ENCODE data around the gene NDUFS4. TPM values are rescaled to one million over a fixed set of nuclear protein-coding genes. Genes with fewer than 3 reads are reported as not detected.
"Not testable (repeated sequence)": the region's sequence is repeated elsewhere in the genome, so short reads cannot be mapped to it uniquely, and the experiment has no call there.

NDUFS4 gene
- polyA plus RNA-seq, 1 donor, result 110 TPM

- Histone ChIP-seq H3K27ac (ENCODE audit: low read length) (no peak overlapping the region), H3K36me3 (ENCODE audit: control insufficient read depth, insufficient read depth, low read length) (no peaks in the 10 kb centered on the region), H3K27me3 (ENCODE audit: control insufficient read depth, insufficient read depth, low read length) (no peaks in the 10 kb centered on the region), H3K4me1 (ENCODE audit: control insufficient read depth, insufficient read depth, low read length) (no peaks in the 10 kb centered on the region), H3K4me3 (ENCODE audit: low read length) (no peak overlapping the region), H3K9me3 (ENCODE audit: control insufficient read depth, low read depth, low read length) (peaks cover 4% of the 10 kb centered on the region)
- WGBS (ENCODE audit: insufficient coverage, low lambda C conversion rate), result 100% methylated on average over 2 of the region's 4 CpGs
- no peak for DNase-seq
Observed at GRCh38 chr5:53597894-53598293, 37.5 kb downstream of the NDUFS4 start.

GRCh38 chr5:53601570-53601969 lies 41.1 kb downstream of the NDUFS4 start:
- no peaks in the 10 kb centered on the region for H3K4me1 ChIP-seq (ENCODE audit: control insufficient read depth, insufficient read depth, low read length)
- no peaks in the 10 kb centered on the region for H3K27me3 ChIP-seq (ENCODE audit: control insufficient read depth, insufficient read depth, low read length)
- peaks cover 4% of the 10 kb centered on the region for H3K9me3 ChIP-seq (ENCODE audit: control insufficient read depth, low read depth, low read length)
- WGBS (ENCODE audit: insufficient coverage, low lambda C conversion rate), result 91% methylated on average over 3 of the region's 5 CpGs
- H3K27ac ChIP-seq (ENCODE audit: low read length), result no peak overlapping the region
- peaks cover 12% of the 10 kb centered on the region for H3K36me3 ChIP-seq (ENCODE audit: control insufficient read depth, insufficient read depth, low read length)
- H3K4me3 ChIP-seq (ENCODE audit: low read length), result no peak overlapping the region
- no peak for DNase-seq

DNA sequence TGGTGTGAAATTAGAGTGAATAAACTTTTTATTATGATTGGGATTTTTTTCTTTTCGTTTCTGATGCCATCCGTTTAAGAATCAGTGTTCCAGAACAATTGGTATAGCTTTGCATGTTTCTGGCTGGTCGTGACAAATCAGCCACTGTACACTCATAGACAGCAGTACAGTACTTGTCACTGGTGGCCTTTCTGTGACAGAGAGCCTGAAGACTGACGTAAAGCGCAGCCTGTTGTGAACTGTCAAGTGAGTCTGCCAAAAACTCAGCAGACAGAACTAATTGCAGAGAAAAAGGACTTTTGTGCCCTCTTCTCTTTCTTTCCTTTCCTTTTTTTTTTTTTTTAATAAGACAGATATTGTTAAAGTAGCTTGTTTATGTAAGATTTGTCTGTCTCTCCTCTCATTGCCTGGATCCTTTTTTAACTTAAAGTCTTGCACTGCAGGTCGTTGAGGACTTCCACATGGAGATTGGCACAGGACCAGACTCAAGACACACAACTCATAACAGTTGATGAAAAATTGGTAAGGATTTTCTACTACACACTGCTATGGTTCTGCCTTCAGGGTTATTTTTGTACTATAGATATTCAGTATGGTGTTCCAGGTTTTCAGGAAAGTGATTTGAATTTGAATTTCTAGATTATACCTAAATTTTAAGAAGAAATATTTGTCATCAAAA lies 42.7 kb downstream of the NDUFS4 start:
- WGBS (ENCODE audit: insufficient coverage, low lambda C conversion rate), result no CpG with 5 or more reads among the region's 6 CpGs

GRCh38 chr5:53604309-53604708 lies 43.9 kb downstream of the NDUFS4 start:
- H3K27me3 ChIP-seq (ENCODE audit: control insufficient read depth, insufficient read depth, low read length), result no peaks in the 10 kb centered on the region
- H3K4me1 ChIP-seq (ENCODE audit: control insufficient read depth, insufficient read depth, low read length), result no peaks in the 10 kb centered on the region
- peaks cover 3% of the 10 kb centered on the region for H3K9me3 ChIP-seq (ENCODE audit: control insufficient read depth, low read depth, low read length)
- peaks cover 12% of the 10 kb centered on the region for H3K36me3 ChIP-seq (ENCODE audit: control insufficient read depth, insufficient read depth, low read length)
- no peak overlapping the region for H3K27ac ChIP-seq (ENCODE audit: low read length)
- H3K4me3 ChIP-seq (ENCODE audit: low read length), result no peak overlapping the region
- WGBS (ENCODE audit: insufficient coverage, low lambda C conversion rate), result 78% methylated on average over 1 of the region's 2 CpGs
- no peak for DNase-seq

More for the DNA sequence above, 42.7 kb downstream of the NDUFS4 start:
- H3K36me3 ChIP-seq (ENCODE audit: control insufficient read depth, insufficient read depth, low read length), result peaks cover 12% of the 10 kb centered on the region
- no peaks in the 10 kb centered on the region for H3K27me3 ChIP-seq (ENCODE audit: control insufficient read depth, insufficient read depth, low read length)
- H3K9me3 ChIP-seq (ENCODE audit: control insufficient read depth, low read depth, low read length), result peaks cover 4% of the 10 kb centered on the region
- no peak for DNase-seq
- no peak overlapping the region for H3K27ac ChIP-seq (ENCODE audit: low read length)
- H3K4me1 ChIP-seq (ENCODE audit: control insufficient read depth, insufficient read depth, low read length), result no peaks in the 10 kb centered on the region
- H3K4me3 ChIP-seq (ENCODE audit: low read length), result no peak overlapping the region

- Histone ChIP-seq H3K9me3 (ENCODE audit: control insufficient read depth, low read depth, low read length) (no peaks in the 10 kb centered on the region), H3K4me3 (ENCODE audit: low read length) (no peak overlapping the region), H3K4me1 (ENCODE audit: control insufficient read depth, insufficient read depth, low read length) (no peaks in the 10 kb centered on the region), H3K27ac (ENCODE audit: low read length) (no peak overlapping the region), H3K27me3 (ENCODE audit: control insufficient read depth, insufficient read depth, low read length) (no peaks in the 10 kb centered on the region), H3K36me3 (ENCODE audit: control insufficient read depth, insufficient read depth, low read length) (peaks cover 12% of the 10 kb centered on the region)
- no peak for DNase-seq
- no CpG with 5 or more reads among the region's 2 CpGs for WGBS (ENCODE audit: insufficient coverage, low lambda C conversion rate)
Observed at GRCh38 chr5:53607886-53608285, 47.4 kb downstream of the NDUFS4 start.

DNA sequence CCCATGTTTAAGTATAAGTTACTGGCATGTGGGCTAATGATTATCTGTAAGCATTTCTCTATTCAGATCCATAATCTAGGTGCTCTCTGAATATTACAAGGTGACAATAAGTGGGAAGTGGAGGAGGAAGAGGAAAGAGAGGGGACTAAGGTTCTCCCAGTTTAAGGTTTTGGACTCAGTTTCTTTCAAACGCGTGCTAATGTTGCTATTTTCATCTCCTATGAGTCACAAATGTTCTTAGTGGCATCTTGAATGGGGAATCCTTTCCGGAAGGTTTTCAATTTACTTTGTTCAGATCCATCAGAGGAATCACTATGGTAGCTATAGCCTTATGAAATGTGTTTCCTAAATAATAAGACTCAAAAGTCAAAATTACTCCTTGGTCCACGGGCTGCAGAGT lies 48.5 kb downstream of the NDUFS4 start:
- not testable (repeated sequence) for H3K4me3 ChIP-seq (ENCODE audit: low read length); H3K4me1 ChIP-seq (ENCODE audit: control insufficient read depth, insufficient read depth, low read length); H3K27ac ChIP-seq (ENCODE audit: low read length); H3K27me3 ChIP-seq (ENCODE audit: control insufficient read depth, insufficient read depth, low read length); H3K9me3 ChIP-seq (ENCODE audit: control insufficient read depth, low read depth, low read length); DNase-seq
- peaks cover 12% of the 10 kb centered on the region for H3K36me3 ChIP-seq (ENCODE audit: control insufficient read depth, insufficient read depth, low read length)
- WGBS (ENCODE audit: insufficient coverage, low lambda C conversion rate), result 100% methylated on average over 3 of the region's 4 CpGs

GRCh38 chr5:53613061-53613460 lies 52.6 kb downstream of the NDUFS4 start:
- no peak for DNase-seq
- Histone ChIP-seq H3K9me3 (ENCODE audit: control insufficient read depth, low read depth, low read length) (no peaks in the 10 kb centered on the region), H3K4me3 (ENCODE audit: low read length) (no peak overlapping the region), H3K27me3 (ENCODE audit: control insufficient read depth, insufficient read depth, low read length) (no peaks in the 10 kb centered on the region), H3K4me1 (ENCODE audit: control insufficient read depth, insufficient read depth, low read length) (no peaks in the 10 kb centered on the region), H3K36me3 (ENCODE audit: control insufficient read depth, insufficient read depth, low read length) (no peaks in the 10 kb centered on the region), H3K27ac (ENCODE audit: low read length) (no peak overlapping the region)
- WGBS (ENCODE audit: insufficient coverage, low lambda C conversion rate), result 89% methylated on average over 1 of the region's 3 CpGs

DNA sequence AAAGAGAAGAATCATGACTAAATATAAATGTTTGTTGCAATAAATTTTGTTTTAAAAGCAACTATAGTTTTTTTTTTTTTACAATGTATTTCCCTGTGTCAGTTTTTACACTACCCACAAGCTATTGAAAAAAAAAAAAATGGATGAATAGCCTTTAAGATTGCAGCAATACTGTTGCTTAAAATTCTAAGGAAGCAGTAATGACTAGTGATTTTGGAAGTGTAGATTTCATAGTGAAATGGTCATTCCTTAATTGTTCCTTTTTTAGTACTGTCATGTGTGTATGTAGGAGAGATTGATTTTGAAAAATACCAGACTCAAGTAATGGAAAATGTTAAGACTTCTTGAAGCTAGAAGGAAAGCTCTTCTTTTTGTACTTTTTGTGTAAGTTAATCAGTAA lies 53.1 kb downstream of the NDUFS4 start:
- Histone ChIP-seq H3K27ac (ENCODE audit: low read length) (no peak overlapping the region), H3K27me3 (ENCODE audit: control insufficient read depth, insufficient read depth, low read length) (no peaks in the 10 kb centered on the region), H3K36me3 (ENCODE audit: control insufficient read depth, insufficient read depth, low read length) (no peaks in the 10 kb centered on the region), H3K4me1 (ENCODE audit: control insufficient read depth, insufficient read depth, low read length) (no peaks in the 10 kb centered on the region), H3K9me3 (ENCODE audit: control insufficient read depth, low read depth, low read length) (no peaks in the 10 kb centered on the region), H3K4me3 (ENCODE audit: low read length) (no peak overlapping the region)
- no peak for DNase-seq

DNA sequence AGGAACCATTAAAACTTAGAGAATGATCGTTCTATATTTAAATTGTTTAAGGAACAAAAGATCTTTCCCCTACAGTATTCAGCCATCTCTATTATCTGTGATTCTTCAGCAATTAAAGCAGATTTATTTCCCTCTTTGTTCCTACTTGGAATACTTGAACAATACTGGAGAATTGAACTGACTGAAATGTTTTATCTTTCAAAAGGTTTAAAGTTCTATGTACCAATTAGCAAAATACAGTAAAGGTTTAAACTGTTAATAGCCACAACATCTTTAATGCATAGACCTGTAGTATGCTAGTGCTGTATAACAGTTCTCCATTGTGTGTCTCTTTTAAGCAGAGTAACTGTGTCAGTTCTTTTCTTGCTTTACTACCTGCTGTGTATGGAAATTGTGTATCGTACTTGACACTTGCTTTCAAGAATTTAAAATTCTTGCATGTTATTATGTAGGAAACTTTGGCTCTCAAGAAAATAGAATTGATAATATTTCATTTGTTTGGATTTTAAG lies 54.0 kb downstream of the NDUFS4 start:
- Histone ChIP-seq H3K4me1 (ENCODE audit: control insufficient read depth, insufficient read depth, low read length) (no peaks in the 10 kb centered on the region), H3K9me3 (ENCODE audit: control insufficient read depth, low read depth, low read length) (no peaks in the 10 kb centered on the region), H3K27me3 (ENCODE audit: control insufficient read depth, insufficient read depth, low read length) (no peaks in the 10 kb centered on the region), H3K4me3 (ENCODE audit: low read length) (no peak overlapping the region), H3K36me3 (ENCODE audit: control insufficient read depth, insufficient read depth, low read length) (no peaks in the 10 kb centered on the region), H3K27ac (ENCODE audit: low read length) (no peak overlapping the region)
- no peak for DNase-seq
- 90% methylated on average over 1 of the region's 2 CpGs for WGBS (ENCODE audit: insufficient coverage, low lambda C conversion rate)

DNA sequence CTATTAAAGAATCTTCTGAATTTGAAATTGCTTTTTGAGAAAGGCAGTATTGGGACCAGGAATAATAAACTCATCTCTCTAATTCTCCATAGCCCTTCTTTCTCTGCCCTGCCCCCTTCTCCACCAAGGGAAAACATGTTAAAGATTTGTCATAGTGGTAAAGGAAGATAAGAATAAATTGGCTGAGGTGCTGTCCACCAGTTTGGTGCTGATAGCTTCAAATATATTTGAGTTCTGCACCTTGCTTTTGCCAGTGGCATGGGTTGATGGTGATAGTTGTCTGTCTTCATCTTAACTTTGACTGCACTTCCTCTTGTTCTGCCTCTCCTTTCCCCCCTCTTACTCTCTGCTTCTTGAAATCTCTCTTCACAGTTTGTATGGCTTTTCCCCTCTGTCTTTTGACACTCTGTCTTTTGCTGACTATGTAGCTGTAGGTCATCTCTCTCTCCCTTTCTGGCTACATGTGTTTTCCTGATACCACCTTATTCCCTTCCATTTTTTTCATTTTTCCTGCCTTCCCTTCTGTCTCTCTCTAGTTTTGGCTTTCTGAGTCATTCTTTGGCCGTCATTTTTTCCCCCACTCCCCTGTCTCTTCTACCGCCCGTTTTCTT lies 56.6 kb downstream of the NDUFS4 start:
- H3K9me3 ChIP-seq (ENCODE audit: control insufficient read depth, low read depth, low read length), result no peaks in the 10 kb centered on the region
- H3K4me3 ChIP-seq (ENCODE audit: low read length), result no peak overlapping the region
- H3K36me3 ChIP-seq (ENCODE audit: control insufficient read depth, insufficient read depth, low read length), result no peaks in the 10 kb centered on the region
- no peak overlapping the region for H3K27ac ChIP-seq (ENCODE audit: low read length)
- H3K27me3 ChIP-seq (ENCODE audit: control insufficient read depth, insufficient read depth, low read length), result no peaks in the 10 kb centered on the region
- 96% methylated on average over 3 of the region's 3 CpGs for WGBS (ENCODE audit: insufficient coverage, low lambda C conversion rate)
- no peaks in the 10 kb centered on the region for H3K4me1 ChIP-seq (ENCODE audit: control insufficient read depth, insufficient read depth, low read length)
- no peak for DNase-seq

GRCh38 chr5:53631251-53631650 lies 70.8 kb downstream of the NDUFS4 start:
- peaks cover 6% of the 10 kb centered on the region for H3K36me3 ChIP-seq (ENCODE audit: control insufficient read depth, insufficient read depth, low read length)
- H3K4me1 ChIP-seq (ENCODE audit: control insufficient read depth, insufficient read depth, low read length), result no peaks in the 10 kb centered on the region
- no peak overlapping the region for H3K27ac ChIP-seq (ENCODE audit: low read length)
- no peaks in the 10 kb centered on the region for H3K27me3 ChIP-seq (ENCODE audit: control insufficient read depth, insufficient read depth, low read length)
- WGBS (ENCODE audit: insufficient coverage, low lambda C conversion rate), result 100% methylated on average over 1 of the region's 6 CpGs
- H3K9me3 ChIP-seq (ENCODE audit: control insufficient read depth, low read depth, low read length), result no peaks in the 10 kb centered on the region
- no peak overlapping the region for H3K4me3 ChIP-seq (ENCODE audit: low read length)
- no peak for DNase-seq

All from large intestine (tissue), 3 donors.